K562 (cell line): ENCODE results near the gene EEF2K. TPM values are rescaled to one million over a fixed set of nuclear protein-coding genes. Genes with fewer than 3 reads are reported as not detected.

Experiments used
- DPF2 ChIP-seq: fragments of 450-650 bp; IDR thresholded peaks from 2 replicates; pipeline ENCODE4 v1.6.1; 2016
- JUND ChIP-seq, 2 experiments: IDR thresholded peaks; 2 replicates in 1 of 2; 3 replicates in 1 of 2; pipeline ENCODE4 v1.6.1; 2011; ENCODE audit warnings: borderline replicate concordance in 2 of 2, low read depth in 2 of 2, low read length in 2 of 2, improper control_type of control experiment in 1 of 2, missing biosample characterization in 1 of 2, missing genetic modification characterization in 1 of 2, missing genetic modification reagents in 1 of 2
- OTX1 ChIP-seq: fragments of 450-650 bp; formaldehyde crosslinking; IDR thresholded peaks from 2 replicates; pipeline ENCODE4 v1.4.0; 2022; ENCODE audit warnings: mild to moderate bottlenecking
- SMARCA4 ChIP-seq: fragments of 450-650 bp; IDR thresholded peaks from 2 replicates; pipeline ENCODE4 v1.6.1; 2016
- SMARCC2 ChIP-seq: fragments of 450-650 bp; IDR thresholded peaks from 2 replicates; pipeline ENCODE4 v1.6.1; 2017; ENCODE audit warnings: antibody characterized with exemption, moderate library complexity, mild to moderate bottlenecking, low read depth
- SREBF2 ChIP-seq: sonication (generic); formaldehyde crosslinking; IDR thresholded peaks from 2 replicates; pipeline ENCODE4 v1.4.0; 2020; ENCODE audit warnings: mild to moderate bottlenecking, missing genetic modification reagents
- TRIM24 ChIP-seq, 2 experiments: fragments of 450-650 bp; IDR thresholded peaks; 2 replicates each; pipeline ENCODE4 v1.6.1; 2016
- ZNF197 ChIP-seq: fragments of 200-800 bp; sonication (Bioruptor generic); IDR thresholded peaks from 2 replicates; pipeline ENCODE4 v1.6.1; 2016; ENCODE audit warnings: low read depth, missing genetic modification characterization, missing compliant biosample characterization
- polyA plus RNA-seq, 8 experiments: library from polyadenylated mRNA; depleted of rRNA in 4 of 8; stranded (reverse) in 5 of 8; unstranded in 3 of 8; fragments of >200 nt; fragmentation: Nextera tagmentation in 2 of 8; fragmentation: Illumina TruSeq in 1 of 8; extraction: Ambion mirVana in 2 of 8; extraction: Trizol in 1 of 8; gene quantifications; 2 replicates each; pipeline versions ENCODE4 v1.2.1 to v1.2.3, GENCODE V29; 2011 to 2014; ENCODE audit warnings: inconsistent platforms in 1 of 8, missing spikeins in 1 of 8
- total RNA-seq, 7 experiments: library from RNA; depleted of rRNA in 6 of 7; stranded (reverse); fragments of >200 nt in 6 of 7; fragmentation: Illumina TruSeq in 2 of 7; extraction: Trizol in 2 of 7; gene quantifications; 2 replicates each; pipeline versions ENCODE4 v1.2.1 to v1.2.3, GENCODE V29; 2011 to 2021; ENCODE audit warnings: low replicate concordance in 1 of 7
- TF ChIP-seq, protein P1 (sequence below): IDR thresholded peaks from 2 replicates; pipeline ENCODE4 v1.6.1; 2014; ENCODE audit warnings: antibody characterized with exemption
- TF ChIP-seq, protein P2 (sequence below): sonication (generic); formaldehyde crosslinking; IDR thresholded peaks from 2 replicates; pipeline ENCODE4 v1.8.1; 2023; ENCODE audit warnings: missing genetic modification reagents, mild to moderate bottlenecking, borderline replicate concordance
- TF ChIP-seq, protein P3 (sequence below), 2 experiments: fragments of 450-650 bp; IDR thresholded peaks; 2 replicates each; pipeline ENCODE4 v1.6.1; 2016
- TF ChIP-seq, protein P4 (sequence below): fragments of 450-650 bp; IDR thresholded peaks from 2 replicates; pipeline ENCODE4 v1.6.1; 2017; ENCODE audit warnings: antibody characterized with exemption, mild to moderate bottlenecking
- TF ChIP-seq, protein P5 (sequence below): sonication (generic); formaldehyde crosslinking; IDR thresholded peaks from 2 replicates; pipeline ENCODE4 v1.8.1; 2023; ENCODE audit warnings: mild to moderate bottlenecking, missing genetic modification reagents

EEF2K gene
- total and polyA plus RNA-seq, 9 of the 15 experiments (the other 6 are each of a cell fraction or from before 2014, with no cell fraction given), result 3.0 to 35.2 (median 12.2) TPM

DNA sequence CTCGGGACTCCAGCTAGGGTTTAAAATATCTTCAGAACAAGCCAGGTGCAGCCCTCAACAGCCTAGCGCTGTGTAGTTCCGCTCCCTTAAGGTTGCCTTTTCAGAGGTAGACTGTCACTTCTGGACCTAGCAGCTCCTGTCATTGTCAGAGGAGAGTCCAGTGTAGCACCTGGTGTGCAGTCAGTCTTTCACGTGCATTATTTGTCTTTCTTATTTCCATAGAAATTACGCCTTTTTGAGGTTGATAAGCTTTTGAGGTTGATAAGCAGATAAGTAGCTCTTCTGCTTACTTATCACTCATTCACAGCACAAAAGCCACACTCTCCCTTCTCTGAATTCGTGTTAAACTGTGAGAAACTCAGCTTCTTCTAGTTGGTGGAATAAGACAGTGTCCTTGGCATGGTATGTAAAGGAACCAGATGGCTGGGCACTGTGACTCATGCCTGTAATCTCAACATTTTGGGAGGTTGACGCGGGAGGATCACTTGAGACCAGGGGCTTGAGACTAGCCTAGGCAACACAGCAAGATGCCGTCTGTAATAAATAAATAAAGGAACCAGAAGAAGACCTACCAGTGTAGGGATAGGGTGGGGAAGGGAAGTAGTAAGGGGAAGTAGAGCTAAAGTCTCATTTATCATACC, 10.2 kb downstream of the EEF2K start (continued):
- TF ChIP-seq, protein P1, sequence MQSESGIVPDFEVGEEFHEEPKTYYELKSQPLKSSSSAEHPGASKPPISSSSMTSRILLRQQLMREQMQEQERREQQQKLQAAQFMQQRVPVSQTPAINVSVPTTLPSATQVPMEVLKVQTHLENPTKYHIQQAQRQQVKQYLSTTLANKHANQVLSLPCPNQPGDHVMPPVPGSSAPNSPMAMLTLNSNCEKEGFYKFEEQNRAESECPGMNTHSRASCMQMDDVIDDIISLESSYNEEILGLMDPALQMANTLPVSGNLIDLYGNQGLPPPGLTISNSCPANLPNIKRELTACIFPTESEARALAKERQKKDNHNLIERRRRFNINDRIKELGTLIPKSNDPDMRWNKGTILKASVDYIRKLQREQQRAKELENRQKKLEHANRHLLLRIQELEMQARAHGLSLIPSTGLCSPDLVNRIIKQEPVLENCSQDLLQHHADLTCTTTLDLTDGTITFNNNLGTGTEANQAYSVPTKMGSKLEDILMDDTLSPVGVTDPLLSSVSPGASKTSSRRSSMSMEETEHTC, result peak; percentile 65; the same call in 1 of the 2 replicates
- TF ChIP-seq SMARCC2 (peak; percentile 77), DPF2 (peak; percentile 87), OTX1 (no peak), SMARCA4 (peak; percentile 90), TRIM24 (IDR thresholded peaks at IDR 0.05) (peak; percentile 73 to 83; a peak in 3 of 4 replicates), ZNF197 (CRISPR knock-in tag) (no peak), SREBF2 (CRISPR knock-in tag) (no peak), JUND (IDR thresholded peaks at IDR 0.05; ENCODE audit: borderline replicate concordance, low read depth, low read length) (peak; percentile 85), JUND (tag; IDR thresholded peaks at IDR 0.05; ENCODE audit: borderline replicate concordance, low read depth, low read length) (peak; percentile 75; the same call in 2 of the 3 replicates)
- TF ChIP-seq, protein P2, sequence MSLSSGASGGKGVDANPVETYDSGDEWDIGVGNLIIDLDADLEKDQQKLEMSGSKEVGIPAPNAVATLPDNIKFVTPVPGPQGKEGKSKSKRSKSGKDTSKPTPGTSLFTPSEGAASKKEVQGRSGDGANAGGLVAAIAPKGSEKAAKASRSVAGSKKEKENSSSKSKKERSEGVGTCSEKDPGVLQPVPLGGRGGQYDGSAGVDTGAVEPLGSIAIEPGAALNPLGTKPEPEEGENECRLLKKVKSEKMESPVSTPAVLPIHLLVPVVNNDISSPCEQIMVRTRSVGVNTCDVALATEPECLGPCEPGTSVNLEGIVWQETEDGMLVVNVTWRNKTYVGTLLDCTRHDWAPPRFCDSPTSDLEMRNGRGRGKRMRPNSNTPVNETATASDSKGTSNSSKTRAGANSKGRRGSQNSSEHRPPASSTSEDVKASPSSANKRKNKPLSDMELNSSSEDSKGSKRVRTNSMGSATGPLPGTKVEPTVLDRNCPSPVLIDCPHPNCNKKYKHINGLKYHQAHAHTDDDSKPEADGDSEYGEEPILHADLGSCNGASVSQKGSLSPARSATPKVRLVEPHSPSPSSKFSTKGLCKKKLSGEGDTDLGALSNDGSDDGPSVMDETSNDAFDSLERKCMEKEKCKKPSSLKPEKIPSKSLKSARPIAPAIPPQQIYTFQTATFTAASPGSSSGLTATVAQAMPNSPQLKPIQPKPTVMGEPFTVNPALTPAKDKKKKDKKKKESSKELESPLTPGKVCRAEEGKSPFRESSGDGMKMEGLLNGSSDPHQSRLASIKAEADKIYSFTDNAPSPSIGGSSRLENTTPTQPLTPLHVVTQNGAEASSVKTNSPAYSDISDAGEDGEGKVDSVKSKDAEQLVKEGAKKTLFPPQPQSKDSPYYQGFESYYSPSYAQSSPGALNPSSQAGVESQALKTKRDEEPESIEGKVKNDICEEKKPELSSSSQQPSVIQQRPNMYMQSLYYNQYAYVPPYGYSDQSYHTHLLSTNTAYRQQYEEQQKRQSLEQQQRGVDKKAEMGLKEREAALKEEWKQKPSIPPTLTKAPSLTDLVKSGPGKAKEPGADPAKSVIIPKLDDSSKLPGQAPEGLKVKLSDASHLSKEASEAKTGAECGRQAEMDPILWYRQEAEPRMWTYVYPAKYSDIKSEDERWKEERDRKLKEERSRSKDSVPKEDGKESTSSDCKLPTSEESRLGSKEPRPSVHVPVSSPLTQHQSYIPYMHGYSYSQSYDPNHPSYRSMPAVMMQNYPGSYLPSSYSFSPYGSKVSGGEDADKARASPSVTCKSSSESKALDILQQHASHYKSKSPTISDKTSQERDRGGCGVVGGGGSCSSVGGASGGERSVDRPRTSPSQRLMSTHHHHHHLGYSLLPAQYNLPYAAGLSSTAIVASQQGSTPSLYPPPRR (CRISPR knock-in tag), result no peak
- TF ChIP-seq, protein P3, sequence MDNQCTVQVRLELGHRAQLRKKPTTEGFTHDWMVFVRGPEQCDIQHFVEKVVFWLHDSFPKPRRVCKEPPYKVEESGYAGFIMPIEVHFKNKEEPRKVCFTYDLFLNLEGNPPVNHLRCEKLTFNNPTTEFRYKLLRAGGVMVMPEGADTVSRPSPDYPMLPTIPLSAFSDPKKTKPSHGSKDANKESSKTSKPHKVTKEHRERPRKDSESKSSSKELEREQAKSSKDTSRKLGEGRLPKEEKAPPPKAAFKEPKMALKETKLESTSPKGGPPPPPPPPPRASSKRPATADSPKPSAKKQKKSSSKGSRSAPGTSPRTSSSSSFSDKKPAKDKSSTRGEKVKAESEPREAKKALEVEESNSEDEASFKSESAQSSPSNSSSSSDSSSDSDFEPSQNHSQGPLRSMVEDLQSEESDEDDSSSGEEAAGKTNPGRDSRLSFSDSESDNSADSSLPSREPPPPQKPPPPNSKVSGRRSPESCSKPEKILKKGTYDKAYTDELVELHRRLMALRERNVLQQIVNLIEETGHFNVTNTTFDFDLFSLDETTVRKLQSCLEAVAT (IDR thresholded peaks at IDR 0.05), result peak in 1 of 2 experiments; percentile 68; a peak in 1 of 4 replicates
- TF ChIP-seq, protein P4, sequence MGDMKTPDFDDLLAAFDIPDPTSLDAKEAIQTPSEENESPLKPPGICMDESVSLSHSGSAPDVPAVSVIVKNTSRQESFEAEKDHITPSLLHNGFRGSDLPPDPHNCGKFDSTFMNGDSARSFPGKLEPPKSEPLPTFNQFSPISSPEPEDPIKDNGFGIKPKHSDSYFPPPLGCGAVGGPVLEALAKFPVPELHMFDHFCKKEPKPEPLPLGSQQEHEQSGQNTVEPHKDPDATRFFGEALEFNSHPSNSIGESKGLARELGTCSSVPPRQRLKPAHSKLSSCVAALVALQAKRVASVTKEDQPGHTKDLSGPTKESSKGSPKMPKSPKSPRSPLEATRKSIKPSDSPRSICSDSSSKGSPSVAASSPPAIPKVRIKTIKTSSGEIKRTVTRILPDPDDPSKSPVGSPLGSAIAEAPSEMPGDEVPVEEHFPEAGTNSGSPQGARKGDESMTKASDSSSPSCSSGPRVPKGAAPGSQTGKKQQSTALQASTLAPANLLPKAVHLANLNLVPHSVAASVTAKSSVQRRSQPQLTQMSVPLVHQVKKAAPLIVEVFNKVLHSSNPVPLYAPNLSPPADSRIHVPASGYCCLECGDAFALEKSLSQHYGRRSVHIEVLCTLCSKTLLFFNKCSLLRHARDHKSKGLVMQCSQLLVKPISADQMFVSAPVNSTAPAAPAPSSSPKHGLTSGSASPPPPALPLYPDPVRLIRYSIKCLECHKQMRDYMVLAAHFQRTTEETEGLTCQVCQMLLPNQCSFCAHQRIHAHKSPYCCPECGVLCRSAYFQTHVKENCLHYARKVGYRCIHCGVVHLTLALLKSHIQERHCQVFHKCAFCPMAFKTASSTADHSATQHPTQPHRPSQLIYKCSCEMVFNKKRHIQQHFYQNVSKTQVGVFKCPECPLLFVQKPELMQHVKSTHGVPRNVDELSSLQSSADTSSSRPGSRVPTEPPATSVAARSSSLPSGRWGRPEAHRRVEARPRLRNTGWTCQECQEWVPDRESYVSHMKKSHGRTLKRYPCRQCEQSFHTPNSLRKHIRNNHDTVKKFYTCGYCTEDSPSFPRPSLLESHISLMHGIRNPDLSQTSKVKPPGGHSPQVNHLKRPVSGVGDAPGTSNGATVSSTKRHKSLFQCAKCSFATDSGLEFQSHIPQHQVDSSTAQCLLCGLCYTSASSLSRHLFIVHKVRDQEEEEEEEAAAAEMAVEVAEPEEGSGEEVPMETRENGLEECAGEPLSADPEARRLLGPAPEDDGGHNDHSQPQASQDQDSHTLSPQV, result peak; percentile 26; the same call in 1 of the 2 replicates
- TF ChIP-seq, protein P5, sequence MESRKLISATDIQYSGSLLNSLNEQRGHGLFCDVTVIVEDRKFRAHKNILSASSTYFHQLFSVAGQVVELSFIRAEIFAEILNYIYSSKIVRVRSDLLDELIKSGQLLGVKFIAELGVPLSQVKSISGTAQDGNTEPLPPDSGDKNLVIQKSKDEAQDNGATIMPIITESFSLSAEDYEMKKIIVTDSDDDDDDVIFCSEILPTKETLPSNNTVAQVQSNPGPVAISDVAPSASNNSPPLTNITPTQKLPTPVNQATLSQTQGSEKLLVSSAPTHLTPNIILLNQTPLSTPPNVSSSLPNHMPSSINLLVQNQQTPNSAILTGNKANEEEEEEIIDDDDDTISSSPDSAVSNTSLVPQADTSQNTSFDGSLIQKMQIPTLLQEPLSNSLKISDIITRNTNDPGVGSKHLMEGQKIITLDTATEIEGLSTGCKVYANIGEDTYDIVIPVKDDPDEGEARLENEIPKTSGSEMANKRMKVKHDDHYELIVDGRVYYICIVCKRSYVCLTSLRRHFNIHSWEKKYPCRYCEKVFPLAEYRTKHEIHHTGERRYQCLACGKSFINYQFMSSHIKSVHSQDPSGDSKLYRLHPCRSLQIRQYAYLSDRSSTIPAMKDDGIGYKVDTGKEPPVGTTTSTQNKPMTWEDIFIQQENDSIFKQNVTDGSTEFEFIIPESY, result no peak
